ENCODE data around the gene SLC35E4.
A peak's percentile ranks its signal among the peaks of the same experiment; 100 is the strongest.
"Not testable (repeated sequence)": the region's sequence is repeated elsewhere in the genome, so short reads cannot be mapped to it uniquely, and the experiment has no call there.

SLC35E4 gene

GRCh38 chr22:30635273-30636225 is at the start of gene SLC35E4:
SLC35E4 (plus strand) TSS chr22:30635781; CDS start chr22:30636451, 670 bp downstream.
- Mint-ChIP-seq H3K27me3 (no peaks in the 10 kb centered on the region), H3K9me3 (no peaks in the 10 kb centered on the region), H3K36me3 (ENCODE audit: low read depth) (peaks cover 18% of the 10 kb centered on the region), H3K4me3 (peak within 1 kb of the TSS; percentile 86), H3K27ac (peak within 1 kb of the TSS; percentile 86), H3K4me1 (peaks cover 30% of the 10 kb centered on the region)
- DNase-seq (peak; percentile 98), ATAC-seq (peak; percentile 78)

DNA sequence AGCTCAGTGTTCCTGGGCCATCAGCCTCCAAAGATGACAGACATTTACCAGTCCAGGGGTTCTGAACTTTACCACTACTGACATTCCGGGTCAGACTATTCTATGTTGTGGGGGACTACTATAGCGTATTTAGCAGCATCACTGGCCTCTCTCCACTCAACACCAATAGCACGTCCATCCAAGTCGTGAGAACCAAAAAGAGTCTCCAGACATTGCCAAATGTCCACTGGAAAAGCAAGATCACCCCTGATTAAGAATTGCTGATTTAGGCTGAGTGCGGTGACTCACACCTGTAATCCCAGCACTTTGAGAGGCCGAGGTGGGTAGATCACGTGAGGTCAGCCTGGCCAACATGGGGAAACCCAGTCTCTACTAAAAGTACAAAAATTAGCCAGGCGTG is 49.2 kb upstream of the SLC35E4 start:
- DNase-seq = no peak
- peaks cover 48% of the 10 kb centered on the region for H3K36me3 Mint-ChIP-seq (ENCODE audit: low read depth)

DNA sequence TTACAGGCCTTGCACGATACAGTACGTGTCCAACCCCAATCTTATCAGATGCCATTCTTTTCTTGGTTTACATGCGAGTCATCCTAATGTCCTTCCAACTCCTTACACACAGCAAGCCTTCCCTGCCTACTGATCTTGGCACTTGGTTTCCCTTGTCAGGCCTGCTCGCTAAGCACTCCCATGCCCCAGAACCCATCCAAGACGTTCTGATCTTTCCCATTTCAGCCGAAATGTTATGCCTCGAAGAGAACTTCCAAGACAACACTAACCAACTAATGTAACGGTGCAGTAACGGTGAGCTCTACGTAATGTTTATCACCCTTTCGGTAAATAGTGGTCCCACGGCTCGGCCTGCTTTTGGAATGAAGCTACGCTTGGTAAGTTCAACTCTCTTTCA is 44.4 kb upstream of the SLC35E4 start:
- H3K4me3 Mint-ChIP-seq = no peak overlapping the region
- peaks cover 1% of the 10 kb centered on the region for H3K4me1 Mint-ChIP-seq
- H3K9me3 Mint-ChIP-seq = no peaks in the 10 kb centered on the region
- DNase-seq (peak; percentile 13), ATAC-seq (no peak)
- no peak overlapping the region for H3K27ac Mint-ChIP-seq
- peaks cover 28% of the 10 kb centered on the region for H3K36me3 Mint-ChIP-seq (ENCODE audit: low read depth)
- no peaks in the 10 kb centered on the region for H3K27me3 Mint-ChIP-seq

More for the DNA sequence above, 49.2 kb upstream of the SLC35E4 start:
- Mint-ChIP-seq H3K9me3 (no peaks in the 10 kb centered on the region), H3K4me1 (no peaks in the 10 kb centered on the region), H3K4me3 (no peak overlapping the region), H3K27ac (no peak overlapping the region), H3K27me3 (no peaks in the 10 kb centered on the region)
- ATAC-seq = no peak

DNA sequence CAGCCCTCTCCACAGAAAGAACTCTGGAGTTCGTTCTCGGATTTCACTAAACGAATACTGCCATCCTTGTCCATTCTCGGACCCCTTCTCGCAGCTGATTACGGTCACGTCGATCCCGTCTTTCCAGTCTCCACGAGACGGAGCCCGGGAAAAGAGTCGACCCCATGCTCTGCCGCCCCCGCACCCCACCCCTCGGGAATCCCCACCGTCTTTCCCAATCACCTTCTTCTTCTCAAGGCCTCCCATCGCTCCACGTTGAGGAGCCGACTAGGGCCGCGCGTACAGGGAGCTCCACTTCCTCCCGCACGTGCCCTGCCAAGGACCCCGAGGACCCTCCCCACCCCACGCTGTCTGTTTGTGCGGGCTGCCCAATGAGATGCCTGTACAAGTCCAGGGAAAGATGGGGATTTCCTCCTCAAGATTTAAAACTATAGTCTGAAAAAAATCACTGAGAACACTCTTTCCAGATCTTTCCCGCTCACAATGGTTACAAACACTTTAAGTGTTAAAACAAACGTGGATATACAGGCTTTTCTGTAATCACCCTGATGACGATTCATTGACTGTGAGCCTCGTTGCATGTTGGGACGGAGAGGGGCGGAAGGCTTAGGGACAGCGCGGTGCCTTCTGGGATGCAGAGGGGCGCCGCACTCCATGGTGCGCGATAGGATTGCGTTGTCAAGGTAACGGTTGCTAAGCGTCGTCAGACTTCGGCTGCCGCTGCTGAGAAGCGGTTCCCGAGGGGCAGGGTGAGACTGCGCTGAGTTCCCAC is 43.8 kb upstream of the SLC35E4 start, which contains the start of gene PES1:
PES1 (minus strand) TSS at position 323 of the 772 bp plus-strand sequence; CDS start at position 246, 77 bp downstream.
- ATAC-seq (peak; percentile 99), DNase-seq (peak; percentile 93)
- Mint-ChIP-seq H3K36me3 (ENCODE audit: low read depth) (peaks cover 24% of the 10 kb centered on the region), H3K9me3 (no peaks in the 10 kb centered on the region), H3K4me3 (no peak within 1 kb of the TSS), H3K4me1 (peaks cover 1% of the 10 kb centered on the region), H3K27ac (no peak within 1 kb of the TSS), H3K27me3 (no peaks in the 10 kb centered on the region)

GRCh38 chr22:30592360-30592713 is 43.2 kb upstream of the SLC35E4 start:
- H3K9me3 Mint-ChIP-seq, H3K27ac Mint-ChIP-seq, DNase-seq, H3K4me1 Mint-ChIP-seq, ATAC-seq, H3K27me3 Mint-ChIP-seq, H3K4me3 Mint-ChIP-seq: not testable (repeated sequence)
- peaks cover 19% of the 10 kb centered on the region for H3K36me3 Mint-ChIP-seq (ENCODE audit: low read depth)

DNA sequence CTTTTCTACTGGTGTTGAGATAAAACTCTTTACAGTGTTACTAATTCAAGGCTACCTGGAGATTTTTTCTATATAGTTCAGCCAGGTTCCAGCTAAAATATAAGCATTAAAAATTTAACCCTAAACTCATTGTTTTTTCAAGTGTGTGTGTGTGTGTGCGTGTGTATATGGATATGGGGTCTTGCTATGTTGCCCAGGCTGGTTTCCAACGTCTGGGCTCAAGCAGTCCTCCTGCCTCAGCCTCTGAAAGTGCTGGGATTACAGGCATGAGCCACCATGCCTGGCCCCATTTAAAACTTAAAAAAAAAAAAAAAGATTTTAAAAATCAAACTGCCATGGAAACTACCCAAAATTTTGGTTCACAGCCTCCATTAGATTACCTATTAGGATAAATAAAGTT is 39.4 kb upstream of the SLC35E4 start:
- ATAC-seq (no peak), DNase-seq (no peak)
- Mint-ChIP-seq H3K4me3 (no peak overlapping the region), H3K4me1 (peaks cover 1% of the 10 kb centered on the region), H3K27ac (no peak overlapping the region), H3K36me3 (ENCODE audit: low read depth) (no peaks in the 10 kb centered on the region), H3K27me3 (no peaks in the 10 kb centered on the region), H3K9me3 (no peaks in the 10 kb centered on the region)

DNA sequence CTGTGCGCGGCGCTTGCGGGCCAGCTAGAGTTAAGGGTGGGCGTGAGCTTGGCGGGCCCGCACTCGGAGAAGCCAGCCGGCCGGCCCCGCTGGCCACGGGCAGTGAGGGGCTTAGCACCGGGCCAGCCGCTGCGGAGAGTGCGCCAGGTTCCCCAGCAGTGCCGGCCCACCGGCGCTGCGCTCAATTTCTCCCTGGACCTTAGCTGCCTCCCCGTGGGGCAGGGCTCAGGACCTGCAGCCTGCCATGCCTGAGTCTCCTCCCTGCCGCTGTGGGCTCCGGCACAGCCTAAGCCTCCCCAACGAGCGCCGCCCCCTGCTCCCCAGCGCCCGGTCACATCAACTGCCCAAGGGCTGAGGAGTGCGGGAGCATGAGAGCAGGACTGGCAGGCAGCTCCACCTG is 38.7 kb upstream of the SLC35E4 start:
- DNase-seq (no peak), ATAC-seq (no peak)
- H3K4me3 Mint-ChIP-seq = no peak overlapping the region
- no peaks in the 10 kb centered on the region for H3K9me3 Mint-ChIP-seq
- no peak overlapping the region for H3K27ac Mint-ChIP-seq
- H3K27me3 Mint-ChIP-seq = no peaks in the 10 kb centered on the region
- peaks cover 1% of the 10 kb centered on the region for H3K4me1 Mint-ChIP-seq
- H3K36me3 Mint-ChIP-seq (ENCODE audit: low read depth) = no peaks in the 10 kb centered on the region

DNA sequence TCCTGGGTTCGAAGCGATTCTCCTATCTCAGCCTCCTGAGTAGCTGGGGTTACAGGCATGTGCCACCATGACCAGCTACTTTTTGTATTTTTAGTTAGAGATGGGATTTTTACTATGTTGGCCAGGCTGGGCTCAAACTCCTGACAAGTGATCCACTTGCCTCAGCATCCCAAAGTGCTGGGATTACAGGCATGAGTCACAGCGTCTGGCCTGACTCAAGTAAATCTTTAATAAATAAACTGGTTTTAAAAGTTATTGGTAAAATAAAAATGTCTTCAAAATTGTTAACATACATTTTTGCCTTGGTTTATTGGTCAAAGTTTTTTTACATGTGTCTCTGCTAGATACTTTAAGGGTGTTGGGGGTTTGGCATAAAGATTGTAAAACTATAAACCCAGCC is 36.6 kb upstream of the SLC35E4 start:
- H3K4me1 Mint-ChIP-seq = peaks cover 1% of the 10 kb centered on the region
- ATAC-seq (no peak), DNase-seq (no peak)
- H3K27me3 Mint-ChIP-seq = no peaks in the 10 kb centered on the region
- no peaks in the 10 kb centered on the region for H3K36me3 Mint-ChIP-seq (ENCODE audit: low read depth)
- no peak overlapping the region for H3K4me3 Mint-ChIP-seq
- no peaks in the 10 kb centered on the region for H3K9me3 Mint-ChIP-seq
- H3K27ac Mint-ChIP-seq = no peak overlapping the region

- no peak overlapping the region for H3K4me3 Mint-ChIP-seq
- ATAC-seq = no peak
- no peak for DNase-seq
- no peaks in the 10 kb centered on the region for H3K9me3 Mint-ChIP-seq
- H3K36me3 Mint-ChIP-seq (ENCODE audit: low read depth) = no peaks in the 10 kb centered on the region
- H3K4me1 Mint-ChIP-seq = peaks cover 7% of the 10 kb centered on the region
- no peaks in the 10 kb centered on the region for H3K27me3 Mint-ChIP-seq
- no peak overlapping the region for H3K27ac Mint-ChIP-seq
Observed at GRCh38 chr22:30600921-30601320, 34.7 kb upstream of the SLC35E4 start.

DNA sequence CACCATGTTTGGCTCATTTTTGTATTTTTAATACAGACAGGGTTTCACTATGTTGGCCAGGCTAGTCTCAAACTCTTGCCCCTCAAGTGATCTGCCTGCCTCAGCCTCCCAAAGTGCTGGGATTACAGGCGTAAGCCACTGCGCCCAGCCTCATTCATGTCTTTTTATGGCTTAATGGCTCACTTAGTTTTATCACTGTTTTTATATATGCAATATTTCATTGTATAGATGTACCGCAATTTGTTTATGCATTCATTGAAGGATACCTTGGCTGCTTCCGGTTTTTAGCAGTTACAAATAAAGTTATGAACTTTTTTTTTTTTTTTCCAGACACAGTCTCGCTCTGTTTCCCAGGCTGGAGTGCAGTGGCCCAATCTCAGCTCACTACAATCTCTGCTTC is 34.1 kb upstream of the SLC35E4 start:
- Mint-ChIP-seq H3K27ac (no peak overlapping the region), H3K9me3 (no peaks in the 10 kb centered on the region), H3K4me1 (peaks cover 11% of the 10 kb centered on the region), H3K4me3 (no peak overlapping the region), H3K27me3 (no peaks in the 10 kb centered on the region), H3K36me3 (ENCODE audit: low read depth) (no peaks in the 10 kb centered on the region)
- ATAC-seq (no peak), DNase-seq (no peak)

- no peak for DNase-seq
Observed at GRCh38 chr22:30602049-30602448, 33.5 kb upstream of the SLC35E4 start.

DNA sequence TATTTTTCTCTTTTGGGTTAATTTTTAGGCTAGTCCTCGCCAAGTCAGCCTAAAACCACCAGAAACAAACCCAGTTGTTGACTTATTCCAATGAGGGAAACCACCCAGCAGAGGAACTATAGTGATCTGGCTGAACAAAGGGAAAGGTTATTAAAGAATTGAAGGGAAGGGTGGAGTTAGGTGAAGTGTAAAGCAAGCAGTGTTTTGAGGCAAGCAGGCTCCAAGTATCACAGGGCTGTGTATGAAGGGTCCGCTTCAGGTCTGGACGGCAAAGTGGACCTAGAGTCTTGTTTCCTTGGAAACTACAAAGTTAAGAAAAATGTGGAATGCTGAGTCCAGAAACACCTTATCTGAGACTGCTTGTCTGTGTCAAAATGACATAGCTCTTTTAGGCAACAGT is 31.8 kb upstream of the SLC35E4 start:
- Mint-ChIP-seq H3K4me3 (no peak overlapping the region), H3K27me3 (no peaks in the 10 kb centered on the region), H3K36me3 (ENCODE audit: low read depth) (no peaks in the 10 kb centered on the region), H3K4me1 (peaks cover 28% of the 10 kb centered on the region), H3K9me3 (no peaks in the 10 kb centered on the region), H3K27ac (no peak overlapping the region)
- DNase-seq (no peak), ATAC-seq (no peak)

More at GRCh38 chr22:30602049-30602448, 33.5 kb upstream of the SLC35E4 start:
- no peak overlapping the region for H3K27ac Mint-ChIP-seq
- H3K4me3 Mint-ChIP-seq = peak overlapping the region; percentile 12
- H3K9me3 Mint-ChIP-seq = no peaks in the 10 kb centered on the region
- no peak for ATAC-seq
- H3K27me3 Mint-ChIP-seq = no peaks in the 10 kb centered on the region
- no peaks in the 10 kb centered on the region for H3K36me3 Mint-ChIP-seq (ENCODE audit: low read depth)
- peaks cover 16% of the 10 kb centered on the region for H3K4me1 Mint-ChIP-seq

DNA sequence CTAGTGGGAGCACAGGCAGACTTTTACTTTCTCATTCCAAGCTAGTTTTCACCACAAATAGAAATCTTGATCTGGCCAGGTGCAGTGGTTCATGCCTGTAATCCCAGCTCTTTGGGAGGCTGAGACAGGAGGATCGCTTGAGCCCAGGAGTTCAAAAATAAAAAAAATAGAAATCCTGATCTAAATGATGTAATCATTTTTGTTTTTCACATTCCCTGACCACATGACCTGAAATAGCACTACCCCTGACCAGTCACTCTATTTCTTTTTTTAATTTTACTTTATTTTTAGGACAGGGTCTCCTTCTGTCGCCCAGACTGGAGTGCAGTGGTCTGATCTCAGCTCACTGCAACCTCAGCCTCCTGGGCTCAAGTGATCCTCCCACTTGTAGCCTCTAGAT is 30.9 kb upstream of the SLC35E4 start:
- Mint-ChIP-seq H3K9me3 (no peaks in the 10 kb centered on the region), H3K36me3 (ENCODE audit: low read depth) (no peaks in the 10 kb centered on the region), H3K27ac (no peak overlapping the region), H3K27me3 (peaks cover 5% of the 10 kb centered on the region), H3K4me3 (no peak overlapping the region), H3K4me1 (peaks cover 37% of the 10 kb centered on the region)
- ATAC-seq (no peak), DNase-seq (no peak)

- no peak overlapping the region for H3K4me3 Mint-ChIP-seq
- H3K36me3 Mint-ChIP-seq (ENCODE audit: low read depth) = no peaks in the 10 kb centered on the region
Observed at GRCh38 chr22:30605449-30606110, 30.0 kb upstream of the SLC35E4 start.

More at GRCh38 chr22:30605449-30606110, 30.0 kb upstream of the SLC35E4 start:
- H3K4me1 Mint-ChIP-seq = peaks cover 41% of the 10 kb centered on the region
- H3K9me3 Mint-ChIP-seq = no peaks in the 10 kb centered on the region
- ATAC-seq = no peak
- H3K27ac Mint-ChIP-seq = no peak overlapping the region
- peak; percentile 57 for DNase-seq
- peaks cover 8% of the 10 kb centered on the region for H3K27me3 Mint-ChIP-seq
